GM21390 (cell line): ENCODE measurements around the gene RAB44.

ENCODE experiments used
- ATAC-seq: cut with Tn5 transposase; IDR thresholded peaks from one replicate; pipeline ENCODE4 v1.9.1; 2021; ENCODE audit not compliant: unreplicated experiment

The RAB44 gene

GRCh38 chr6:36745836-36746235, 48.2 kb downstream of the RAB44 start:
- ATAC-seq: no peak

DNA sequence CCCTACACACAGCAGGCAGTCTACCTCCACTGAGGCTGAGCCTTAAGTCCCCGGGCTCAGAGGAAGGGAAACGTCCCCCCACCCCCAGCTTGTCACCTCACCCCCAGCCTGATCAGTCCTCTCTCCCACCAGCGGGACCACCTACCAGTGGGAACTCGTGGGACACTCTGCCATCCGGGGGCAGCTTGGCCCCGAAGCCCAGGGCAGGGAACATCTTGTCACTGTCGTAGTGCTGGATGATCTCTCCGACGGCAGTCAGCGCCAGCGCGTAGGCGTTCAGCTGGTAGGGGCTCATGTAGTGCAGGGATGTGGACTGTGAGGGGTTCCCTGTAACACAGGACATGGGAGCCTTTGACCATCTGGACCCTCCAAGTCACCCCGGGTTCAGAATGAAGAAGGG, 48.6 kb downstream of the RAB44 start:
- ATAC-seq: no peak

DNA sequence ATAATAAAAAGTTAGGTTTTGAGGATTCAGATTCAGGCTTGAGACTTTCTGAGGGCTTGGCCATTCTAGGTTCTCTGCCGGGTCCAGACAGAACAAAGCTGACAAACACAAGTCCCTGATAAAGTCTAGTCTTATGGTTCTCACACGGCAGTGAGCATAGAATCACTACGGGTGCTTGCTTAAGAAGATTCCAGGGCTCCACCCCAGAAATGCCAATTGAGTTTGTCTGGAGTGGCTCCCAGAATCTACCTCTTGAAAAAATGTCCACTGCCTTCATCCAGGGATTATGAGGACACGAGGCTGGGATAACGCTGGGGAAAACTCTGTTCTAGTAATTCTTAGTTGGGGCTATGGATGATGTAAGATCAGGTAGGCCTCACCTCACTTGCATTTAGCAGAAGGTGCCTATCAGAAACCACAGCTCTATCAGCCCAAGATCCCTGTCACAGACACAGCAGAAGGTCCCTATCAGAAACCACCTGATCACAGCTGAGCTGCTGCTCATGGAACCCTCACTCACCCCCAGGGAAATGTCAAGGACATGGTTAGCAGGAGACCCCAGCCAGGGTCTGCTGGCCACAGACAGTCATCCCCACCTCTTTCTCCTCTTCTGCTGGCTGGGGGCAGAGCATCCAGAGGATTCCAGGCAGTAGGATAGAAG, 52.3 kb downstream of the RAB44 start:
- no peak for ATAC-seq

DNA sequence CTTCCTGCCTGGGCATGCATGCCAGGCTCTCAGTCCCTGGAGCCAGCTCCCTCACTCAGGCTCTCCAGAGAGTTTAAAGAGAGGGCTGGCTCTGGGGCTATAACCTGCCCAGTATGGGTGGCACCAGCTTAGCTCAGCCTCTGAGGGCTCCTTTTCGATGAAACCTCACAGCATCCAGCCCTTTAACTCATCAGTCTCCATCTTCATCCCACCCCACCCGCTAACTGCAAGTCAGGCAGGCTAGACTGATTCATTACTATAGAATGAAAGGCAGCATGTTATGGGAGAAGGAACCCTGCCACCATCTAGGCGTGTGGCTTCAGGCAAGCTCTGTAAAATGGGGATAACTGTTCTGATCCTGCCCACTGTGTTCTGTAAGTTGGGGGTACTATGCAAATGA, 53.5 kb downstream of the RAB44 start:
- ATAC-seq: no peak

- no peak for ATAC-seq
These were observed 54.2 kb downstream of the RAB44 start for GRCh38 chr6:36751833-36752186.

DNA sequence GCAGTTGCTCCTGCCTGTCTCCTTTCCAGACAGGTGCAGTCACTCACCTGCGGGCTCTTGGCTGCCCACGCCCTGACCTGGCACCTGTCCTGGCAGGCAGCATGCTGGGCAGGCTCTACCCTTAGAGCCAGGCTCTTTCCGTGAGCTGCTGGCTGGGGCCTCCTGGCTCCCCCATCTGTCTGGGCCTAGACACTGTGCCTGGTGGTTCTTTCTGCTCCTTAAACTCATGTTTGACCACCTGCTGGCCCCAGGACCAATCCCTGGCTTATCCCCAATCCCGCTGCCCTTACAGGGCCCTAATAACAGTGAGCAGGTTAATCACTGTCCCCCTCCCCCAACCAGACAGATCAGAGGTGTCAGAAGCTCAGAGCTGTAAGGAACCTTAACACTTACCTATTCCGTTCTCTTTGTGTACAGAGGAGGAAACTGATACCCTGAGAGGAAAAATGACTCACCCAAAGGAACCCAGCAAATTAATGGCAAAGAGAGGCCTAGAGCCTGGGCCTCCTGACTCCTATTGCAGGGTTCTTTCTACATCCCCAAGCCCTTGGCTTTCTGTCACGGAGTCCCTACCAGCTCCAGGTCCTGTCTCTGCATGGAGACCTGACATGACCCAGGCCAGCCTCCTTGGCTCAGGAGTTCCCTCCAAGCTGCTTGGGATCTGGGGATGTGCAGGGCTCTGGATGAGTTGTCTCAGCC, 54.7 kb downstream of the RAB44 start:
- no peak for ATAC-seq

DNA sequence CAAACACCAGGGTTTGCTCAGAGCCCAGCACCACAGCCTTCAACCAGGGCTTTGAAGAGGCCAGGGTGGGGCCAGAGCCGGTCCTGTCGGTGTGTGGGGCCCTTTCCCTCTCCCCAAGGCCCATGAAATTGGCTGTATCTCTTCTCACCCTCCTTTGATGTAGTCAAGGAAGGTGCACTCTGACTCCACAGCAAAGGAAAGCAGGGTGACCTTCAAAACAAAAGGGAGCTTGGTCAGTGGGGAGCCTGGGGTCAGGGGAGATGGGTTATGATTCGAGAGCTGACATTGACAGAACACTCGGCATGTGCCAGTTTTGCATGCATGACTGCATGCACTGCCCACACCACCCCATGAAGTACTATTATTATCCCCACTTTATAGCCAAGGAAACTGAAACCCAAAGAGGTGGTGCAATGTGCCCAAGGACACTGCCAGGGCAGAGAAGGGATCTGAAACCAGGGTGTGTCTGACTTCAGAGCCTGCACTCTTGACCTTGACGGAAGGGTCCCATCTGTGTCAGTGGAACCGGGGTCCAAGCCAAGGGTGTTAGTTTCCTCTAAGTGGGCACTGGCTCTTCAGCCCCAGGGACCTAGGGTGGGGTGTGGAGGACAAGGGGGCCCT, 55.4 kb downstream of the RAB44 start:
- ATAC-seq: no peak

GRCh38 chr6:36753671-36754405, 56.2 kb downstream of the RAB44 start:
- ATAC-seq: no peak

GRCh38 chr6:36754582-36755434, 57.2 kb downstream of the RAB44 start:
- ATAC-seq: no peak

GRCh38 chr6:36755435-36756348, 58.1 kb downstream of the RAB44 start:
- peak; percentile 42 for ATAC-seq

- ATAC-seq: no peak
These were observed 59.2 kb downstream of the RAB44 start for GRCh38 chr6:36756786-36757185.

- no peak for ATAC-seq
These were observed 59.6 kb downstream of the RAB44 start for GRCh38 chr6:36757206-36757605.

DNA sequence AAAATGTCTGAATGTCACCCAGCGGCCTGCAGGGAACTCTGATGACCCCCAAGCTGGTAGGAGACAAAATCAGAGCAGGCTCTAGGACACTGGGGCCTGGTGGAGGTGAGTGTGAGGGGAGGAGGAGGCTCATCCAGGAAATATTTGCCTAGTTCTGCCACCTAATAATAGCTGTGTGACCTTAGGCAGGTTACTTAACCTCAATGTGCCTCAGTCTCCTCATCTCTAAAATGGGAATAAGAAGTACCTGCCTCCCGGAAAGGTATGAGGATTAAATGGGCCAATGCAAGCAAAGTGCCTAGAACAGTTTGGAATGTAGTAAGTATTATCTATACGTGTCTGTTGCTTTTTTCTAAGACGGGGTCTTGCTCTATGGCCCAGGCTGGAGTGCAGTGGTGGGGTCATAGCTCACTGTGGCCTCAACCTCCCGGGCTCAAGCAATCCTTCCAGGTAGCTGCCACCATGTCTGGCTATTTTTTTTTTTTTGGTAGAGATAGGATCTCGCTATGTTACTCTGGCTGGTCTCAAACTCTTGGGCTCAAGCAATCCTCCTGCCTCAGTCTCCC, 60.4 kb downstream of the RAB44 start:
- ATAC-seq: no peak

- ATAC-seq: no peak
These were observed 61.0 kb downstream of the RAB44 start for GRCh38 chr6:36758516-36759147.

DNA sequence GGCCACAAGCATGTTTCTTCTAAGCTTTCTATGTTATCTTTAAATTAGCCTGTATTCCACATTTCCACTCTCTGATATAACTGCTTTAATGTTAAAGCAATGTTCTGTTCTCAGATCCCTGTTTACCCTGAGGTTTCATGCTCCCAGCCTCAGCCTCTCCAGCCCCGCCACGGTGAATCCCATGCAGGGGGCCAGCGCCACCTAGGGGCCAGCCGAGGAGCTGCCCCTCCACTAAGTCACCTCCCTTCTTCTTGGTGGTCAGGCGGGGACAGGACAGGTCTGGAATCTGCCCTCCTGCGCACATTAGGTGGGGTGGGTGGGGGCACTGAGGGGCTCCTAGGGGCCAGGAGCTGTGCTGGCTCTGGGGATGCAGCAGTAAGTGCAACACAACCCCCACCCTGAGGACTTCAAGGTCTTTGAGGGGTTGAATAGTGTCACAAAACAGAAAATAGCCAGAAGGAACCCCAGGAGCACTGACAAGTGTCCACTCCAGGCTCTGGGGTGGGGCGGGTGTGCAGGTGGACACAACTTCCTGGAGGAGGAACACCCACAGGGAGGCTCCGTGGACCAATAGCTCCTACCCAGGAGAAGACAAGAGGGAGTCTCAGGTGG, 61.6 kb downstream of the RAB44 start:
- ATAC-seq: no peak

DNA sequence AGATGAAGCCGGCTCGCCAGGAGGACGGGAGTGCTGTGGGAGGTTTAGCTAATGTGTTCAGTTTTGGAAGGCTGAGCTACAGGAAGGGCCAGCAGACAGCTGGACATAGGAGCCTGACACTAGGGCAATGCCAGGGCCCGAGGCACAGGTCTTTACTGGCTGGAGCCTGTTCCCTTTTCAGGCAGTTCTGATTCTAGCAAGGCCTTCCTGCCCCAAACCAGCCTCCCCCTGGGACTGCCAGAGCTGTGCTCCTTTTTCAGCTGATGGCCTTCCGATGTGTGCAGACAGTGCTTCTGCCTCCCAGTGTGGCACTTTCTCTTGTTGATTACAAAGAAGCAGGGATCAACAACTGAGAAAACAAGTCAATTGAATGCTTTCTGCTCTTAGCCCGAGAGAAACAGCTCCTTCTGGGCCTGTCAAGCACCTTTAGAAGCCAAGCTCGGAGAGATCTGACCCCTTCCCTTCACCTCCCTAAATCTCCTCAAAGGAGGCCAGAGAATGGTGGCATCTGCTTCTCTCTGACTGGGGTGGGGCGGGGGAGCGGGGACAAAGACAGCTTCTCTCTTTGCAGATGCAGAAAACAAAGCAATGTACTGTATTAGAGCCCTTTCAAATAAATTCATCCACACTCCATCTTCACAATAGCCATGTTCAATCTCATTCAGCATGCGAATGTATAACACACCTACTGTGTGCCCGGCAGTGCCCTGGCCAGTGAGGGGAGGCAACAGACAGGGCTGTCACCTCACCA, 63.2 kb downstream of the RAB44 start:
- no peak for ATAC-seq

DNA sequence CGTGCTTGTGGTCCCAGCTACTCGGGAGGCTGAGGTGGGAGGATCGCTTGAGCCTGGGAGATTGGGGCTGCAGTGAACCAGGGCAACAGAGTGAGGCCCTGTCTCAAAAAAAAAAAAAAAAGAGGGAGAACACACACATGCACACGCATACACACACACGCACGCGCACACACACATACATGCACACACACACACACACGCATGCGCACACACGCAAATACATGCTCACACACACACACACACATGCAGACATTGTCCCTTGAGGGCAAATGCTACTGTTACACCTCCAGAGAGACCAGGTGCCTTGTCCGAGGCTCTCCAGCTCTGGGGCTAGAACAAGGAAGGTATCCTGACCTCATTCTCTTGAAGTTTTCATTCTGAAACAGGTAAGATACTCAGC, 64.5 kb downstream of the RAB44 start:
- ATAC-seq: no peak

- no peak for ATAC-seq
These were observed 67.6 kb downstream of the RAB44 start for GRCh38 chr6:36765190-36765589.
